Stimulated activated naive B cell treated with anti-CD40 and anti-IgM and Interleukin-4, amounts not matched to agents 10 μg/mL and 1 μg/mL and 100 μg/mL, for 72 hours (primary cell): ENCODE results near the gene MACROD2.
"Not testable (repeated sequence)": the region's sequence is repeated elsewhere in the genome, so short reads cannot be mapped to it uniquely, and the experiment has no call there.

Experiments used
- ATAC-seq, 2 donors: fragments of 150-1000 bp; cut with Tn5 transposase; replicated peaks; 2 replicates each; pipeline ENCODE4 v1.10.0; 2021; ENCODE audit warnings: moderate library complexity in 1 of 2
- DNase-seq: peaks from one replicate; pipeline ENCODE4 v3.0.0; 2021
- H3K27ac Mint-ChIP-seq: one replicate; pipeline ENCODE4 v1.8.0; 2022; ENCODE audit warnings: mild to moderate bottlenecking, mixed read lengths
- H3K27me3 Mint-ChIP-seq, 2 donors: one replicate each; pipeline ENCODE4 v1.8.0; 2022; ENCODE audit warnings: mixed read lengths in 2 of 2
- H3K36me3 Mint-ChIP-seq, 2 donors: one replicate each; pipeline ENCODE4 v1.8.0; 2022; ENCODE audit warnings: mixed read lengths in 2 of 2, mild to moderate bottlenecking in 1 of 2
- H3K4me1 Mint-ChIP-seq, 2 donors: one replicate each; pipeline ENCODE4 v1.8.0; 2022; ENCODE audit warnings: mixed read lengths in 2 of 2, mild to moderate bottlenecking in 1 of 2
- H3K4me3 Mint-ChIP-seq, 2 donors: one replicate each; pipeline ENCODE4 v1.8.0; 2022; ENCODE audit warnings: mild to moderate bottlenecking in 2 of 2, mixed read lengths in 2 of 2, moderate library complexity in 1 of 2
- H3K9me3 Mint-ChIP-seq, 2 donors: one replicate each; pipeline ENCODE4 v1.8.0; 2022; ENCODE audit warnings: mixed read lengths in 2 of 2, mild to moderate bottlenecking in 1 of 2

Gene MACROD2

DNA sequence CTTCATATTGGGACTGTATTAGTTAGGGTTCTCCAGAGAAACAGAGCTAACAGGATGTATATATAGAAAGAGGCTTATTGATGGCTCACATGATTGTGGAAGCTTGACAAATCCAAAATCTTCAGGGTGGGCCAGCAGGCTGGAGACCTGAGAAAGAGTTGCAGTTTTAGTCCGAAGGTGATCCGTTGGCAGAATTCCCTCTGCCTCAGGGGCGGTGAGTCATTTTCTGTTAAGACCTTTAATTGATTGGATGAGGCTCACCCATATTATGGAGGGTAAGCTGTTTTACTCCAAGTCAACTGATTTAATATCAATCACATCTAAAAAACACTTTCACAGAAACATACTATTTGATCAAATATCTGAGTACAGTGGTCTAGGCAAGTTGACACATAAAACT, 228.5 kb downstream of the MACROD2 start:
- H3K9me3 Mint-ChIP-seq = no peaks in the 10 kb centered on the region
- DNase-seq (no peak), ATAC-seq (no peak)
- H3K4me1 Mint-ChIP-seq = no peaks in the 10 kb centered on the region
- H3K27me3 Mint-ChIP-seq = peaks cover 0 to 3% of the 10 kb centered on the region in 2 donors
- H3K27ac Mint-ChIP-seq = no peak overlapping the region
- no peaks in the 10 kb centered on the region for H3K36me3 Mint-ChIP-seq
- no peak overlapping the region for H3K4me3 Mint-ChIP-seq

GRCh38 chr20:14226051-14227049, 231.0 kb downstream of the MACROD2 start:
- not testable (repeated sequence) for H3K4me3 Mint-ChIP-seq, DNase-seq, H3K36me3 Mint-ChIP-seq, H3K9me3 Mint-ChIP-seq, ATAC-seq, H3K27me3 Mint-ChIP-seq, H3K27ac Mint-ChIP-seq, H3K4me1 Mint-ChIP-seq

- no peak overlapping the region for H3K4me3 Mint-ChIP-seq
- no peaks in the 10 kb centered on the region for H3K4me1 Mint-ChIP-seq
- no peaks in the 10 kb centered on the region for H3K36me3 Mint-ChIP-seq
- DNase-seq (no peak), ATAC-seq (no peak)
- peaks cover 0 to 1% of the 10 kb centered on the region in 2 donors for H3K9me3 Mint-ChIP-seq
- no peaks in the 10 kb centered on the region for H3K27me3 Mint-ChIP-seq
- no peak overlapping the region for H3K27ac Mint-ChIP-seq
Observed at GRCh38 chr20:14232650-14233049, 237.3 kb downstream of the MACROD2 start.

GRCh38 chr20:14234666-14235295, 239.5 kb downstream of the MACROD2 start:
- ATAC-seq = no peak
- H3K36me3 Mint-ChIP-seq = no peaks in the 10 kb centered on the region
- no peaks in the 10 kb centered on the region for H3K4me1 Mint-ChIP-seq
- H3K27ac Mint-ChIP-seq = no peak overlapping the region
- H3K4me3 Mint-ChIP-seq = no peak overlapping the region
- no peaks in the 10 kb centered on the region for H3K27me3 Mint-ChIP-seq
- no peak for DNase-seq
- H3K9me3 Mint-ChIP-seq = peaks cover 0 to 1% of the 10 kb centered on the region in 2 donors

DNA sequence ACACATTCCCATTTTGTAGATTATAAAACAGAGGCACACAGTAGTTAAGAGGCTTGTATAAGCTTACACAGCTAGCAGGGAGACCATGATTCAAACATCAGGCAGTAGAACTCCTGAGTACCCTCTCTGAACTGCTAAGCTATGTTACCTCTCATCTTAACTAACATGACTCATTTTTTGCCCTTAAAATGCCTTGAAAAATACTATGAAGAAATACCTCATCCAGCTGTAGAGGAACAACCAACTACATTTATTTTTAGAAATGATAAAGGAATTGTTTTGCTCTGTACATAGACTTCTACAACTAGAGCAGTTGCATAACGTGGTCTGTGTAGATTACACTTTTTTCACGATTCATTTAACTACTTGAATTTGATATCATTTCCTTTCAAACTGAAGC, 240.0 kb downstream of the MACROD2 start:
- DNase-seq (no peak), ATAC-seq (no peak)
- H3K9me3 Mint-ChIP-seq = peaks cover 0 to 1% of the 10 kb centered on the region in 2 donors
- H3K27me3 Mint-ChIP-seq = no peaks in the 10 kb centered on the region
- H3K4me3 Mint-ChIP-seq = no peak overlapping the region
- no peak overlapping the region for H3K27ac Mint-ChIP-seq
- no peaks in the 10 kb centered on the region for H3K36me3 Mint-ChIP-seq
- no peaks in the 10 kb centered on the region for H3K4me1 Mint-ChIP-seq

- no peak overlapping the region for H3K4me3 Mint-ChIP-seq
- H3K27ac Mint-ChIP-seq = no peak overlapping the region
- no peaks in the 10 kb centered on the region for H3K36me3 Mint-ChIP-seq
- H3K27me3 Mint-ChIP-seq = no peaks in the 10 kb centered on the region
- peaks cover 0 to 1% of the 10 kb centered on the region in 2 donors for H3K9me3 Mint-ChIP-seq
- no peaks in the 10 kb centered on the region for H3K4me1 Mint-ChIP-seq
- ATAC-seq = no peak
- DNase-seq = no peak
Observed at GRCh38 chr20:14245368-14245970, 250.2 kb downstream of the MACROD2 start.

- DNase-seq = no peak
- Mint-ChIP-seq H3K27ac (no peak overlapping the region), H3K4me1 (no peaks in the 10 kb centered on the region), H3K4me3 (no peak overlapping the region), H3K9me3 (peaks cover 3 to 12% of the 10 kb centered on the region in 2 donors), H3K36me3 (no peaks in the 10 kb centered on the region), H3K27me3 (no peaks in the 10 kb centered on the region)
- ATAC-seq = no peak
Observed at GRCh38 chr20:14259689-14260088, 264.4 kb downstream of the MACROD2 start.

DNA sequence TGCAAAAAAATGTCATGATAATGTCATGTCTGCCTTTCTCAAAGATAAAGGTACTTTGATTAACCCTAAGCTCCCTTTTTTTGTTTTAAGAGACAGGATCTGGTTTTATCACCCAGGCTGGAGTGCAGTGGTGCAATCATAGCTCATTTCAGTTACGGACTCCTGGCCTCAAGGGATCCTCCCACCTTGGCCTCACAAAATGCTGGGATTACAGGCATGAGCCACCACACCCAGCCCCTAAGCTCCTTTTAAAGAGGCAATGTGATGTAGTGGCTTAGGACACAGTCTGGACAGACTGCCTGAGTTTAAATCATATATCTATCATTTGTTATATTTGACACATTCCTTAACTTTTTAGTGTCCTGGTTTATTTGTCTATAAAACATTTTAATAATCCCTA, 265.1 kb downstream of the MACROD2 start:
- DNase-seq (no peak), ATAC-seq (no peak)
- Mint-ChIP-seq H3K4me3 (no peak overlapping the region), H3K9me3 (peaks cover 4 to 12% of the 10 kb centered on the region in 2 donors), H3K27me3 (no peaks in the 10 kb centered on the region), H3K4me1 (no peaks in the 10 kb centered on the region), H3K27ac (no peak overlapping the region), H3K36me3 (no peaks in the 10 kb centered on the region)

GRCh38 chr20:14264869-14265268, 269.6 kb downstream of the MACROD2 start:
- no peak for ATAC-seq
- H3K27me3 Mint-ChIP-seq = no peaks in the 10 kb centered on the region
- H3K4me3 Mint-ChIP-seq = no peak overlapping the region
- H3K36me3 Mint-ChIP-seq = no peaks in the 10 kb centered on the region
- no peak for DNase-seq
- no peaks in the 10 kb centered on the region for H3K4me1 Mint-ChIP-seq
- peaks cover 2 to 6% of the 10 kb centered on the region in 2 donors for H3K9me3 Mint-ChIP-seq
- no peak overlapping the region for H3K27ac Mint-ChIP-seq

DNA sequence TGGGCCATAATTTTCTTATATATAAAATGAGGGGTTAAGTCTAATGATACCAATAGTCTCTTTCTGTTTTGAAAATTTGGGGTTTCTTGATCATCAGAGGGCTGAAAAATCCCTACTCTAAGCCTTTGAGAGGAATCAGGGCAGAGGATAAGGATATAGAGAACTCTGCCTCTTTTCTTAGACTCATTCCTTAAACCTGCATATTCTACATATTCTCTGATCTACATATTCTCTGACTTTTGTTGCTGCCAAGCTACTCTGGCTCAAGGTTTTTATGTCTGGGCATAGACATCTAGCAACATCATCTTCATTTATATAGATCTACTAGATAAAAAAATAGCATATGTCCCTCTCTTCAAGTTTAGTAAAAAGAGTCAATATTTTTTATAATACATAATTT, 270.9 kb downstream of the MACROD2 start:
- Mint-ChIP-seq H3K4me1 (no peaks in the 10 kb centered on the region), H3K36me3 (no peaks in the 10 kb centered on the region), H3K9me3 (peaks cover 2 to 6% of the 10 kb centered on the region in 2 donors), H3K27me3 (no peaks in the 10 kb centered on the region), H3K27ac (no peak overlapping the region), H3K4me3 (no peak overlapping the region)
- DNase-seq (no peak), ATAC-seq (no peak)

GRCh38 chr20:14270751-14271150, 275.4 kb downstream of the MACROD2 start:
- ATAC-seq, H3K4me1 Mint-ChIP-seq, H3K9me3 Mint-ChIP-seq, H3K27ac Mint-ChIP-seq, DNase-seq, H3K36me3 Mint-ChIP-seq, H3K4me3 Mint-ChIP-seq, H3K27me3 Mint-ChIP-seq: not testable (repeated sequence)

DNA sequence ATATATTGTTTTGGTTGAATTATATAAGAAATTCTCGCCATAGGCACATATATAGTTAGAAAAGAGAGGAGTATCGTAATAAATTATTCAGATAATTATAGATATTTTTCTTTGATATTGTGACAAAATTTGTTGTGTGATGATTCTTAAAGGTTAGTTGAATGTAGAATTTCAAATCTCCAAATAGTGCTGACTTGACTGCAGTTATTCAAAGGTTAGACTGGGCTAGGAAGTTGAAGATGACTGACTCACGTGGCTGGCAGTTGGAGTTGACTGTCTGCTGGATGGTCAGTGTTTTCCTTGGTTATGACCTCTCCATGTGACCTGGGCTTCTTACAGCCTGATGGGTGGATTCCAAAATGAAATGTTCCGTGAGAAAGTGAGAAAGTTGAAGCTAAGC, 286.8 kb downstream of the MACROD2 start:
- ATAC-seq (no peak), DNase-seq (no peak)
- no peaks in the 10 kb centered on the region for H3K27me3 Mint-ChIP-seq
- no peak overlapping the region for H3K4me3 Mint-ChIP-seq
- no peaks in the 10 kb centered on the region for H3K36me3 Mint-ChIP-seq
- H3K27ac Mint-ChIP-seq = no peak overlapping the region
- H3K9me3 Mint-ChIP-seq = peaks cover 0 to 4% of the 10 kb centered on the region in 2 donors
- H3K4me1 Mint-ChIP-seq = no peaks in the 10 kb centered on the region

DNA sequence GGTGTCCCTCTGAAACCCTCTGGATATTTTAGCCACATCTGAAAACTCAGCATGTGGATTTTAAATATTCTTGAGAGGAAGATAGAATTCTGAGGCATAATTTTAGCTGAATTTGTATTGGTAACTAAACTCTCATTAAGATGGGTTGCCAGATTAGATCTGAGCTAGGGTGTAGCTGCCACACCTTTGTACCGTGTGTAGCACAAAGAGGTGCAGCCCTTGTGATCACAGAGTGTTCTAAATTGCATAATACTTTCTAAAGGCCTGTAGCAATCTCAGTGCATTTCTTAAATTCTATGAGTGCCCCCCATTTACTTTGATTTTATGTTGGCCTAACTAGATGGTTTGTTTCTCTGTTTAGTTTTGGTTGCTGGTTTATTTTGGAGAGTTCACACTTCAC, 289.1 kb downstream of the MACROD2 start:
- Mint-ChIP-seq H3K9me3 (peaks cover 0 to 4% of the 10 kb centered on the region in 2 donors), H3K27ac (no peak overlapping the region), H3K4me1 (no peaks in the 10 kb centered on the region), H3K36me3 (no peaks in the 10 kb centered on the region), H3K4me3 (no peak overlapping the region), H3K27me3 (no peaks in the 10 kb centered on the region)
- no peak for DNase-seq
- no peak for ATAC-seq

- no peak for ATAC-seq
- no peaks in the 10 kb centered on the region for H3K4me1 Mint-ChIP-seq
- H3K4me3 Mint-ChIP-seq = no peak overlapping the region
- H3K9me3 Mint-ChIP-seq = no peaks in the 10 kb centered on the region
- H3K27me3 Mint-ChIP-seq = no peaks in the 10 kb centered on the region
- no peak for DNase-seq
- no peaks in the 10 kb centered on the region for H3K36me3 Mint-ChIP-seq
- no peak overlapping the region for H3K27ac Mint-ChIP-seq
Observed at GRCh38 chr20:14288341-14289330, 293.3 kb downstream of the MACROD2 start.
